Heart left ventricle (tissue), 16 donors: ENCODE data around the gene HPSE2. TPM values are rescaled to one million over a fixed set of nuclear protein-coding genes. Genes with fewer than 3 reads are reported as not detected.
"Not testable (repeated sequence)": the region's sequence is repeated elsewhere in the genome, so short reads cannot be mapped to it uniquely, and the experiment has no call there.

Experiments used
- ATAC-seq, 4 donors: fragments of 200-7000 bp; cut with Tn5 transposase; one replicate each; pipeline ENCODE4 v1.9.1; 2020 to 2022; ENCODE audit warnings: moderate library complexity in 4 of 4, mild to moderate bottlenecking in 3 of 4, moderate number of reproducible peaks in 1 of 4
- DNase-seq, 5 donors: peaks; one replicate each; pipeline ENCODE4 v3.0.0-alpha.2; 2020
- H3K27ac ChIP-seq, 12 donors: fragments of 200-600 bp; sonication (generic) in 4 of 12; one replicate each; pipeline versions ENCODE4 v1.5.0 to v1.8.0; 2016 to 2022; ENCODE audit warnings: mild to moderate bottlenecking in 2 of 12
- H3K27me3 ChIP-seq, 9 donors: fragments of 200-600 bp; sonication (generic) in 2 of 9; one replicate each; pipeline versions ENCODE4 v1.5.1 to v1.8.0; 2016 to 2022; ENCODE audit warnings: mild to moderate bottlenecking in 3 of 9
- H3K36me3 ChIP-seq, 9 donors: fragments of 200-600 bp; sonication (generic) in 2 of 9; one replicate each; pipeline versions ENCODE4 v1.5.0 to v1.8.0; 2018 to 2022; ENCODE audit warnings: mild to moderate bottlenecking in 2 of 9
- H3K4me1 ChIP-seq, 12 donors: fragments of 200-600 bp; sonication (generic) in 4 of 12; one replicate each; pipeline versions ENCODE4 v1.5.0 to v1.8.0; 2016 to 2022; ENCODE audit warnings: mild to moderate bottlenecking in 3 of 12
- H3K4me3 ChIP-seq, 12 donors: fragments of 200-600 bp; sonication (generic) in 4 of 12; one replicate each; pipeline versions ENCODE4 v1.5.0 to v1.8.0; 2017 to 2022; ENCODE audit warnings: mild to moderate bottlenecking in 9 of 12, moderate library complexity in 4 of 12
- H3K9me3 ChIP-seq, 12 donors: fragments of 200-600 bp; sonication (generic) in 4 of 12; one replicate each; pipeline versions ENCODE4 v1.5.0 to v1.8.0; 2016 to 2022; ENCODE audit warnings: mild to moderate bottlenecking in 1 of 12
- CTCF ChIP-seq, 12 donors: fragments of 200-600 bp; sonication (generic) in 4 of 12; IDR thresholded peaks; one replicate each; pipeline versions ENCODE4 v1.5.0 to v1.8.0; 2018 to 2022; ENCODE audit warnings: antibody characterized with exemption in 12 of 12, mild to moderate bottlenecking in 5 of 12
- POLR2A ChIP-seq, 2 donors: fragments of 450-650 bp; IDR thresholded peaks; one replicate each; pipeline ENCODE4 v1.6.1; 2017; ENCODE audit warnings: antibody characterized with exemption in 2 of 2, mild to moderate bottlenecking in 2 of 2, moderate library complexity in 2 of 2
- WGBS, 4 donors: extraction: QIAGEN DNeasy Blood & Tissue Kit in 2 of 4; methylation state at CpG; one replicate each; pipeline versions ENCODE4 v1.1.5 to v1.1.7; 2013 to 2018; 5-methylcytosine and 5-hydroxymethylcytosine counted together
- intact Hi-C, 10 donors: fragments of 100-400 bp; cut with DNase I; formaldehyde crosslinking; loops; one replicate each; pipeline versions ENCODE4 v1.11.1 to v1.14.2; 2022
- polyA plus RNA-seq, 2 donors: library from polyadenylated mRNA; stranded (reverse); fragments of 200-250 nt; gene quantifications; one replicate each; pipeline ENCODE4 v1.2.3, GENCODE V29; 2013
- total RNA-seq, 9 donors: library from RNA; depleted of rRNA in 2 of 9; stranded (reverse); fragments of >200 nt in 2 of 9; fragmentation: NEBNext Ultra II Directional in 3 of 9; extraction: Animal tissue kit (Norgen Biotek cat#: 25700) in 3 of 9; gene quantifications; one replicate each; pipeline versions ENCODE4 v1.1.0 to v1.2.4, GENCODE V29; 2016 to 2023
- donor health status: ischemic (EF 13 %, LVEDD 7.1; RV severe dilation, severe dysfunction).
- donor health status: healthy with polysubstance abuse.
- donor health status: DM: no; HTN: yes; CAD: no.
- donor health status: DM: no; HTN: no; CAD: no.
- donor health status: ischemic (EF 25% LVEDD 6.9; RV normal size, moderate dysfunction).
- donor health status: ischemic (EF 25% LVEDD 5.7; RV mildly dilated, moderate dysfunction).
- donor health status: healthy.
- donor health status: DM: yes; HTN: yes; CAD: no.
- donor health status: ischemic (EF 35%, LVEDD 5.7; RV mildly dilated, moderate dysfunction).
- donor health status: nonischemic (EF 11% LVEDD 7.7; RV severe dilation, severe dysfunction).
- donor health status: DM: yes; HTN: yes; CAD: no.
- donor health status: PGD.
- donor health status: ischemic (EF 29% LVEDD 5.4; RV normal size, mild dysfunction).
- donor health status: nonischemic (EF 23%, LVEDD 6.1; RV moderate dilation, normal function).

Gene HPSE2
- total and polyA plus RNA-seq, 11 donors, result 0.06 to 0.18 (median 0.12) TPM; not detected in 3

GRCh38 chr10:98563811-98564210 lies 671.8 kb downstream of the HPSE2 start:
- DNase-seq, result no peak
- 66 to 76% (median 68%) methylated on average over 2 of the region's 2 CpGs for WGBS, 4 donors
- Histone ChIP-seq H3K9me3 (no peaks in the 10 kb centered on the region), H3K4me1 (no peaks in the 10 kb centered on the region), H3K27ac (no peak overlapping the region), H3K36me3 (no peaks in the 10 kb centered on the region), H3K27me3 (no peaks in the 10 kb centered on the region), H3K4me3 (no peak overlapping the region)
- ATAC-seq, result no peak
- TF ChIP-seq POLR2A (IDR thresholded peaks at IDR 0.05) (no peak), CTCF (IDR thresholded peaks at IDR 0.05) (no peak)
- intact Hi-C loops, result no loop called here

- Histone ChIP-seq H3K36me3 (no peaks in the 10 kb centered on the region), H3K27me3 (no peaks in the 10 kb centered on the region), H3K9me3 (no peaks in the 10 kb centered on the region), H3K4me1 (no peaks in the 10 kb centered on the region), H3K27ac (no peak overlapping the region), H3K4me3 (no peak overlapping the region)
- DNase-seq (no peak), ATAC-seq (no peak)
- 59 to 88% (median 86%) methylated on average over 2 of the region's 2 CpGs for WGBS, 4 donors
- no peak for TF ChIP-seq CTCF (IDR thresholded peaks at IDR 0.05)
- no peak for TF ChIP-seq POLR2A (IDR thresholded peaks at IDR 0.05)
- intact Hi-C loops, result no loop called here
These were observed 675.1 kb downstream of the HPSE2 start for GRCh38 chr10:98560565-98560964.

- intact Hi-C loops, result no loop called here
- no peaks in the 10 kb centered on the region for H3K9me3 ChIP-seq
- no peak for TF ChIP-seq CTCF (IDR thresholded peaks at IDR 0.05)
- TF ChIP-seq POLR2A (IDR thresholded peaks at IDR 0.05), result no peak
- peaks cover 0 to 3% (median 0%) of the 10 kb centered on the region in 9 donors for H3K27me3 ChIP-seq
- no peak overlapping the region for H3K4me3 ChIP-seq
- DNase-seq, result no peak
- no peaks in the 10 kb centered on the region for H3K4me1 ChIP-seq
- H3K27ac ChIP-seq, result no peak overlapping the region
- WGBS, 4 donors, result 49 to 72% (median 59%) methylated on average over 3 of the region's 3 CpGs
- no peak for ATAC-seq
- no peaks in the 10 kb centered on the region for H3K36me3 ChIP-seq
These were observed 679.6 kb downstream of the HPSE2 start for GRCh38 chr10:98556061-98556460.

GRCh38 chr10:98555021-98555619 lies 680.5 kb downstream of the HPSE2 start:
- H3K4me1 ChIP-seq, result no peaks in the 10 kb centered on the region
- H3K4me3 ChIP-seq, result no peak overlapping the region
- H3K27me3 ChIP-seq, result peaks cover 0 to 3% (median 0%) of the 10 kb centered on the region in 9 donors
- WGBS, 4 donors, result 52 to 60% (median 54%) methylated on average over 7 of the region's 7 CpGs
- intact Hi-C loops, result no loop called here
- DNase-seq, result no peak
- no peaks in the 10 kb centered on the region for H3K36me3 ChIP-seq
- TF ChIP-seq CTCF (IDR thresholded peaks at IDR 0.05) (no peak), POLR2A (IDR thresholded peaks at IDR 0.05) (no peak)
- no peaks in the 10 kb centered on the region for H3K9me3 ChIP-seq
- H3K27ac ChIP-seq, result no peak overlapping the region
- no peak for ATAC-seq

GRCh38 chr10:98541561-98541960 lies 694.1 kb downstream of the HPSE2 start:
- intact Hi-C loops, H3K9me3 ChIP-seq, H3K27me3 ChIP-seq, H3K4me1 ChIP-seq, DNase-seq, H3K27ac ChIP-seq, H3K36me3 ChIP-seq, ATAC-seq, H3K4me3 ChIP-seq: not testable (repeated sequence)
- WGBS, 4 donors, result 61 to 74% (median 69%) methylated on average over 7 of the region's 7 CpGs
